Suppressor macrophage (primary cell): ENCODE results near the gene IFT43.
A peak's percentile ranks its signal among the peaks of the same experiment; 100 is the strongest.

ENCODE experiments used
- DNase-seq, 4 experiments: peaks; one replicate each; pipeline ENCODE4 v3.0.0-alpha.2; 2020 to 2022

The IFT43 gene

DNA sequence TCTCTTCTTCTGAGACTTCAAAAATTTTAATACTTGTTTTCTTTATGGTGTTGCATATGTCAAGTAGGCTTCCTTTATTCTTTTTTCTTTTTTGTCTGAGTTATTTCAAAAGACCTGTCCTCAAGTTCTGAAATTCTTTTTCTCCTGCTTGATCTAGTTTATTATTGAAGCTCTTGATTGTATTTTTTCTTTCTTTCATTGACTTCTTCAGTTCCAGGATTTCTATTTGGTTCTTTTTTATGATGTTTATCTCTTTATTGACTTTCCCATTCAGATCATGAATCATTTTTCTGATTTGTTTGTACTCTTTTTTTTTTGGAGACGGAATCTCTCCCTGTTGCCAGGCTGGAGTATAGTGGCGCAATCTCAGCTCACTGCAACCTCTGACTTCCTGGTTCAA, 34.1 kb downstream of the IFT43 start:
- DNase-seq, result no peak

DNA sequence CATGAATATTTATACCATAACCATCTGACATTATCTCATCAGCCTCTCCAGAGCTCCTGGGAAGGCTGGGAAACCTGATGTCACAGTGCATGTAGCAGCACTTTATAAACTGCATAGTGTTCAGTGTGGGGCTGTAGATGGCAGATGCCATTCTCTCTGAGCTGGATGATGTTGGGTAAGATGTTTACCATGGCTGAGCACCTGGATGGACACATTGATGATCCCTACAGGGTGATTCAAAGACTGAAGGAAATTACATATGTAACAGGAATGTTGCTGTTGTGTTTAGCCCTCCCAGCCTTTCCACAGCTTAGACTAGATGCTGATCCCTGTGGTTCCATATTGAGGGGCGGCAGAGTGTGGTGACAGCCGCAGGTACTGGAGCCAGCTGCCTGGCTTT, 37.4 kb downstream of the IFT43 start:
- no peak for DNase-seq

DNA sequence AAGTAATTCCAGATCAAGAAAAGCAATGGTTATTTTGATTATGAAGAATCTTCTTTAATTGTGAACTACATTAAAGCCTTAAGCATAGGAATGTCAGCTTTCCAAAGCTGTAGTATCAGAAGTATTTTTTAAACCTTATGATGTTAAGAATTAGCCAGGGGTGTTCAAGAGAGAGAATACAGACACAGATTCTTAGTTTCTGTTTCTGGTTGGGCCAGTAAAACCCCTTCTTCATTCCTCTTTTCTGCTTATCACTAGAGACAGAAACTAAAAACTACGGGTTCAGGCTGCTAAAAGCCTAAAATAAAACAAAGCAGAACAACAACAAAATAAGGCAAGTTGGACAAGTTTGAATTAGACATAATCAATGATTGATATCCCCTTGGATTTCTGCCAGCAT, 38.2 kb downstream of the IFT43 start:
- no peak for DNase-seq

DNA sequence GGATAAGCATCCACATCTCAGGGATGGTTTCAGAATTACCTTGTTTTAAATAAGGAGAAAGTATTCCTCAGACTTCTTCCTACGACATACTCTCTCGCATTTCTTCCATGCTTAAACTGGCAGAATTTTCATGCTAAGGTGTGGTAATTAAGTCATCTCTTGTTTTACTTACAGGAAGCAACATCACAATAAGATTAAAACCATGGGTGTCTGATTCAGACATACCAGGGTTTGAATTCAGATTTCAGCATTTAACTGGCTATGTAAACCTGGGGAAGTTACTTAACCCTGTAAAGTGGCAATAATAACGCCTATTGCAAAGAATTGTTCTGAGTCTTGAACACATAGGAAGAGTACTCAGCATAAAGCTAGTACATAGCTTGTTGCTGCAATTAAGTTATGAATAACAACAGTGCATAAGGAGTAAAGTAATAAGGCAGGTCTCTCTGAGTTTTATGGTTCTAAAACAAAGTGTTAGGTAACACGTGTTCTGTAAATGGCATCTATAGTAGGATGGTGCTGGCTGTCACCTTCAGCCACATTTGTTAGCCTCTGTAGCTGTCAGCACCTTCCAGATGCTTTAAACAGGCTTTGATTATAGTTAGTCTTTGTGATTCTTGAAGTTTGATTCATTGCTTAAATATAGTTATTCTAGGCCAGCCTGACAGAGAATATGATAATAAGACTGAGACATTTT, 38.8 kb downstream of the IFT43 start:
- DNase-seq, result no peak

DNA sequence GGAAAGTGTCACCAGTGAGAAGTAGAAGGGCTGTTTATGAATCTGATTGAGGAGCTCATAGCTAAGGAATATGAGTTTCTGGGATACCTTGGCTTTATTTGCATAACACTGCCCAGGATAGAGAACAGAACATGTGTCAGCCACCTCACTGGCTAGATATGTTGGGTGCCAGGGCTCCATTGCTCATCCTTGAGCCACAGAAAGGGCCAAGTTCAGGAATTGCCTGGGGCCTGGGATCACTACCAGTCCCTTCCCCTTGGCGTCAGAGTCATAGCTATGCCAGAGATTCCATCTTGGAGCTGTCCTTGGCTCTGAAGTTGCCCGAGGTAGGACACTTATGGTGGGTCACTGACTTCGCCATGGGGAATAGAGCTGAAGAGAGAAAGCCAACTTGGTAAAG, 49.0 kb downstream of the IFT43 start:
- no peak for DNase-seq

DNA sequence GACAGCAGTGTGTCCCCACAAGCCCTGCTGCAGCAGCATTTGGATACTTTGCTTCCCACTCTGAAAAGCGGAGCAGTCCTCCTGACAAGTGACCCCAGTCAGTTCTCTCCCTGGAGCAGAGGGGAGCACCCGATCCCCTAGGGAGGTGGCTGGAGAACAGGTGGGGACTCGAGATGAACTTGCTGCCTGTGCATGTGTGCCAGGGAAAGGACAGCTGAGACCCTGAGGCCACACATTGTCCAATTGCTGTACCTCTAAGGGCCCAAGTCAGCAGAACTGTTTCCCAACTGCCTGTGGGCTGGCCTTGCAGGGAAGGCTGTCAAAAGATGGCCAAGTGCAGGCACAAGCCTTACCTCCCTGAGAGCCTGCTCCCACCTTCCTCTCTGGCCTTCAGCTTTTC, 55.1 kb downstream of the IFT43 start:
- no peak for DNase-seq

DNA sequence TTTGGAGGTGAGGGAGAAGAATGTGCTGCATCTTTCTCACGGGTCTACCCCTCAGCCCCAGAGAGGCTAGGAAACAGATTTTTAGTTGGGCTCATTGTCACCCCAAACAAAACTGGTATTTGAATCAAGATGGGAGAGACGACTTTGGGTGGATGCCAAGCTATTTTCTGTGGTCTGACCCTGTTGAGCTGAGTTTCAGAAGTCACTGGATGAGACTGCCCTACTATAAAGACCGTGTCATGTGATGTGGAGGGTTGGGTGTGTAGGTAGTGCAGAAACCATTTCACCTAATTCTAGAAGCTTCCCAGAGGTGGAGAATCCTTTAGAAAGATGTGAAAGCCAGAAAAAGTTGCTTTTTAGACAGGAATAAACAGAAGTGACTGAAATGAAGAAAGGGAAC, 60.2 kb downstream of the IFT43 start:
- DNase-seq, result no peak

DNA sequence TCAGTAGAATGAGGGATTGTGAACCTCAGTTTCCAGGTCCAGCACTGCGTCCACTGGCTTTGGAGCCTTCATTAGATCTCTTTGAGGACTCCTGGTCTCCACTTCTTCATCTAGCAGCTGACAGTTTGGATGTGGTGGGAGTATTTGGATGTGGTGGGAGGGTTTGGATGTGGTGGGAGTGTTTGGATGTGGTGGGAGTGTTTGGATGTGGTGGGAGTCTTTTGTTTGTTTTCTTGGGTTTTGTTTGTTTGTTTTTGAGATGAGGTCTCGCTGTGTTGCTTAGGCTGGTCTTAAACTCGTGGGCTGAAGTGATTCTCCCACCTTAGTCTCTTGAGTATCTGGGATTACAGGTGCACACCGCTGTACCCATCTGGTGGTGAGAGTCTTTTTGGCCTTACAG, 64.7 kb downstream of the IFT43 start:
- DNase-seq, result no peak

DNA sequence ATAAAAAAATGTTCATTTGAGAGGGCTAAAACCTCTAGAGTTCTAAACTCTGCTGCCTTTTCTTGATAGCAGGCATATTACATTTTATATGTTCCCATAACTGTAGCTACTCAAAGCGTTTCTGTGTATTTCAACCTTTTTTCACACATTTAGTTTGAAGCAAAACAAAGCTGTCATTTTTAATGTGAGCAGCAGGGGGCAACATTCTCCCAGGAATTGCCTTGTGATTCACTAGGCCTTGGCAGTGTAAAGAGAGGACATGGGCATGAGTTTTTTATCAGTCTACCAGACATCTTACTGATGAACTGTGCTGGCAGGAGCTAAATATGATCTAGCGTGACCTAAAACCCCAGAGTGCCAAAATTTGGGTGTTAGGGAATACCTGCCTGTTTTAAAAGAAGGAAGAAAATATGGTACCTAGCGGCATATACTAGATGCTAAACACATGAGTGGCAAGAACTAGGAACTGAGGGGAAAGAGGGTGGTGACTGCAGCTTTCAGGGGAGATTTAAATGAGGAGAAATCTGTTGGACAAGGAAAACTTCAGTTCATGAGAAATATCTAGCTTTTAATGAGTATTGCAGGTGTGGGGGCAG, 65.3 kb downstream of the IFT43 start:
- peak; percentile 72 to 88 (median 80) for DNase-seq

DNA sequence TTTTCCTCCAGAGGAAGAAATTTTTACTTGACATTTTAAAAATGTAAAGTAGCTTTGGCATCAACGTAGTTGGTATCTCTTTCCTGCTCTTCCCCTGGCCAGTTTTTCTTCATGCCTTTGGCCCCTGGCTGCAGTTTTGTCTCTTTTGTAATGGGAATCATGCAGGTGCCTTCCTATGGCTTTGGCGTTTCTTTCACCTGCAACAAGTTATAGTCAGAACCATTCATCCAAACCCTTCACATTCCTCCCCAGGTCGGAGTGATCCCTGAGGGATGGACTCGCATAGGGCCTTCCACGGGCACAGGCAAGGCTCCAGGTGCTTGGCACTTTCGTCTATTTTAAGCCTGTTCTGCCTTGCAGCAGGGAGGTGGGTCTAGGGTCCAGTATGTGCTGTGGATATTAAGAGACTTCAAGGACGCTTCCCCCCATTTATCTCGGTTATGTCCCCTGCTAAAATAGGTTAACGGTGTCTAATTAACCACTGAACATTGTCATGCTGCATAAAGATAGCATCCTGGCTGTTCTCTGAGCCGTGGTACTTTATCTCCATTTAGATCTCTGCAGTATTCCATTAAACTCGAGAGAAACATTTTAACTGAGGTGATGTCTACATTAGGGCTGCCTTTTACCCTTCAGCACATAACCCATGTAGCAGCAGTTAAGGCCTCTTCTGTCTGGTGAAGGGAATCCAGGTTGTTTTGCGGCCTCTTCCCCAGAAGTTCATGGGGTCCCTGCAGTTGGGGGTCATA, 66.3 kb downstream of the IFT43 start:
- no peak for DNase-seq

DNA sequence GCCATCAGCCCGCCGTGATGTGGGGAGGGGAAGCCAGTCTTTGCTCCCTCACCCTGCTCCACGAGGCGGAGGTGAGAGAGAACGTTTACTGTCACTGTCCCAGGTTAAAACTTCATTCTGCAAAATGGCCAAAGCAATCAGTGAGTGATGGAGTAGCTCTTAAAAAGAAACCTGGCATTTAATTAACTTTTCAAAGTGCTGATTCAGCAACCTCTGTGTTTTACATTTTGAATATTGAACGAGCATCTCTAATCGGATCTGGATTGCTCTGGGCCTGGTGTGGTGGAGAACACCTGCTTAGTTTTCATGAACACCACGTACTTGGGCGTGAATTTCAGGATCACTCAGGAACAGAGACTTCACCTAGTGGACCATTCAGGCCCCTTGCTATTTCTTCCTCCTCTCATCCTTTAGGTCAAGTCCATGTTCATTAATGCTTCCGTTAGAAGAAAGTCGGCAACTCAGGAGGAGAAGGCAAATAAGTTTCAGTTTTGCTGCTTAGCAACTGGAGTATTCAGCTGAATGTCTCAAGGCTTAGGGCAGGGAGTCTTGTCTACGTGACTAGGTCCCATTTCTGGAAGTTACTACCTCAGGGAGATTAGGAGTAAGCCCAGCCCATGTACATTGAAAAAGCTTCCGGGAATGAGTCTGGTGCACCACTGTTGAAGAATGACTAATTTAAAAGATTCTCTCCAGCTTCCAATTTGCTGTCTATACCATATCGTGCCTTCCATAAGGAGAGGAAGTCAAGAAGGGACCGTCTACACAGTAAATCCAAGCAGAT, 68.2 kb downstream of the IFT43 start:
- DNase-seq, result no peak

DNA sequence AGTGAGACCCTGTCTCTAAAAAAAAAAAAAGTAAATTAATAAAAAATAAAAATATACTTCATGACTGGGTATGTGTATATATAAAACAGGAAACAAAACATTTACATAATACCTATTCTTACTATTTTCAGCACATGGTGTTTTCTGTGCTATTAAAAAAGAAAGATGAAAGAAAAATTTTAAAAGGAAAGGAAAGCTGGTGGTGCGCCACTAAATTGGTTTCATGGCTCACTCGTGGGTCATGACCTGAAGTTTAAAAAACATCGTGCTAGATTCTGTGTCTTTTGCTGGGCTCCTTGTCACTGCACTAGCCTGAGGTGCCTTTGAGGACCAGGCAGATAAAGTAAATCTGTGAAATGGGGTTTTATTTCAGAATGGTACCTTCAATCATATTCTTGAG, 69.8 kb downstream of the IFT43 start:
- DNase-seq, result no peak

DNA sequence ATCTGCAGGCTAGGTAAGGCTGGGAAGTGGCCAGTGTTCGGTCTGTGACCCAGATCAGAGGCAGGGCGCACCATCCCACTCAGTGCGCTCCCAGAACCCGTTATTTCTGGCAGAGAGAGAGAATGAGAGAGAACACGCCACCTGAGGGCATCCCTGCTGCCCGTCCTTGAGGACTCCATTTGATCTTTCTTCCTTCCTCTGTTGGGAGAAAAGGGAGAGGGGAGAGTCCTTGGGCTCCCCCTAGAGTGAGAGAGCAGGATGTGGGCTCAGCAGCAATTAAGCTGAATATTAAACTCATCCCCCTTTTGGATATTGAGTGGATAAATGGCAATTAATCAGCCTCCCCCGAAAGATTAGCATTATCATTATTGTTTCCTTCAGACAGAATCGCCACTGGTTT, 70.6 kb downstream of the IFT43 start:
- peak in 2 of 4 experiments; percentile 11 to 14 for DNase-seq

DNA sequence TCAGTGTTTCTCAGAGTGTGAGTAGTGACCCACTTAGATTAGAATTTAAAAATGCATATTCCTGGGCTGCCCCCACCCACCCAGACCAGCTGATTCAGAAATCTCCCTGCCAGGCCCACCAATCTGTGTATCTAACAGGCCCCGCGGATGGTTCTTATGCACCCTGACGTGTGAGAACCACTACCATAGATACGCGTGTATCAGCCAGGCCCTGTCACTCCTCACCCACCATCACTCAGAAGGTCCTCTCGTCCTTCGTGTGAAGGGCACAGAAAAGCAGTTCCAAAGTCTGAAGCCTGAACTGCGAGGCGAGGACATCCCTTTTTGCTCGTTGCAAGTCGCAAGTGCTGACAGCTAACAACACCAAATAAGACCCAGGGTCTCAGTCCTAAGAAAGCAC, 72.4 kb downstream of the IFT43 start:
- DNase-seq, result no peak

DNA sequence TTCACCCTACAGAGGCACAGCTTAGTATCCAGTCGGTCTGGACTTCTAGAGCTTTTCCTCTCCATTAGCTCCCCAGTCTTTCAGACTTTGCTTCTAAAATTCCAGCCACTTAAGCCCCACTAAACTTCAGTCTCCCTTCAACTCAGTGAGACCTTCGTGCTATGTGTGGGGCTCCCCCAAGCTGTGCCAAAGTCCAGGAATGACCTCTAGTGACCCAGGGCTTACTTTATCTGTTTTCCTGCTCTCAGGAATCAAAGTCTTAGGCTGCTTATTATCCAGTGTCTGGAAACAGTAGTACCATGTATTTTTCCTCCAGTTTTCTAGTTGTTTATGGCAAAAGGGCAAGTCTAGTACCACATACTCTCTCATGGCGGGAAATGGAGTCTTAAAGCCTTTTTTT, 77.8 kb downstream of the IFT43 start:
- no peak for DNase-seq

DNA sequence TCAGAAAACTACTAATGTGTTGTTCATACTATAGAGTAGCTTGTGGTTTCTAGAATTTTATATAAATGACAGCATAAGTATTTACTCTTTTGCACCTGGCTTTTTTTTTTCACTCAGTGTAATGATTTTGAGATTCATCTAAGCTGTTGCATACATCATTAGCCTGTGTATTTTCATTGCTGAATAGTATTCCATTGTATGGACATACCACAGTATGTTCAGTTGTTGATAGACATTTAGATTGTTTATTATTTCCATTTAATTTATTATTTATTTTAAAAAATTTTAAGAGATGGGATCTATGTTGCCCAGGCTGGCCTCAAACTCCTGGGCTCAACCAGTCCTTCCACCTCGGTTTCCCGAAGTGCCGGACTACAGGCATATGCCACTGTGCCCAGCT, 80.0 kb downstream of the IFT43 start:
- DNase-seq, result no peak

DNA sequence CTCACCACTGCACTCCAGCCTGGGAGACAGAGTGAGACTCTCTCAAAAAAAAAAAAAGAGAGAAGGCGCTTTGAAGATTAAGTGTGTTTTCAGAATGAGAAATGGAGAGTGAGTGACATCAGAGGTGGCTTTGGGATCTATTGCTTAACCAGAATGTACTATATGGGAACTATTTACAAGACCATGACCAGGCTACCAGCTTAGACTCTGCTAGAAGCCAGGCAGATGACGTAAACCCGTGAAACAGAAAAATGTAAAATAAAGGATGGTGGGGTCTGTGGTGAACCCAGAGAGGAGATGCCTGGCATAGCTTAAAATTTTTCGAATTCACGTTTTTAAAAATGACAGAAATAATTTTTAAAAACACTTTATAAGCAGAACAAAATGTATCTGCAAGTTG, 82.0 kb downstream of the IFT43 start:
- DNase-seq, result no peak

DNA sequence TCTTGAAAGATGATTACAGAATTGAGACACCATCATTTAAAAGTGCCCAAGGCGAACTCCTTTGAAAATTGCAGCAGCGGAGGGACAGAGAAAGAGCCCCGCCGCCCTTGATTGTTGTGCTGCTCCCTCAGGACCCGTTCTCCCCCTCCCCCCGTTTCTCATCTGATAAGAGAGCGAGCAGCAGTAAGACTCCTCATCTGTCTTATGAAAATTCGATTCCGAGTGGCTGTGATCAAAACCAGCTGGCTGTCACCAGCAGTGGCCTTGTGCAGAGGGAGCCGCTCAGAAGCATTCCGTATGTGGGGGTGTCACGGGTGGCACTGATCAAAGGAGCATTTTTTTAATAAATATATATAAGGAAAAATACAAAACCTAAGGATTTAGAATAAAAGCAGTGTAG, 88.2 kb downstream of the IFT43 start:
- no peak for DNase-seq

DNA sequence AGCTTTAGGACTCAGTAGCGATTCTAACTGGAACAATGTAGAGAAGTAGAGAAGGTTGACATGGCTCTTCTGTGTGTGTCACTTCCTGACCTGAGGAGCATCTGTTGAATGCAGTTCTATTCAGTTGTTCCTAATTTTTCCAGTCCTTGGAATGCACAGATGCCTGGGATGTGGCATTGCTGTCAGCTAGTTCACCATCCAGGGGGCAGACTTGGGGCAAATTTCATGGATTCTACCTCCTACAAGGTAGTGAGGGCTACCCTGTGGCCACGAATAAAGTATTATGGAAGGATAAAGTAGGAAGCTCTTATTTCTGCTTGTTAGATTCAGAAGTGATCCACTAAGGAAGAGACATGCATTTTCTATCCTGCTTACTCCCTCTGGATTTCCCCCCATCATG, 91.8 kb downstream of the IFT43 start:
- DNase-seq, result no peak

DNA sequence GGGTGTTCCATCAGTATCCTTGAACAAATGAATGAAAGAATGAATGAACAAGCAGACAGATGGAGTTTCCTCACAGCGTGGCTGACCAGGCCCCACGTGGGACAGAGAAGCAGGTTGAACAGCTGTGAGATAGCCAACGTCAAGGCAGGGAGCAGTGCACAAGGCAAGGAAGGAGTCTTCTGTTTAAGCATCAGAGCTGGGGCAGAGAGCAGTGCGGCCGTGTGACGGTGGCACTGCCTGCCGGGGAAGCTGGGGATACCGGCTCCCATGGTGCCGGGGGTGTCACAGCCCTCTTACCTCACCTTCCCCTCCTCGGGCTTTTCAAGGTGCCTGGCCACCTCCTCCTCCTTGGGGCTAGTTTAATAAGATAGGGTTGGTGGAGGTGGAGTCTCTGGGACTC, 92.9 kb downstream of the IFT43 start:
- no peak for DNase-seq

DNA sequence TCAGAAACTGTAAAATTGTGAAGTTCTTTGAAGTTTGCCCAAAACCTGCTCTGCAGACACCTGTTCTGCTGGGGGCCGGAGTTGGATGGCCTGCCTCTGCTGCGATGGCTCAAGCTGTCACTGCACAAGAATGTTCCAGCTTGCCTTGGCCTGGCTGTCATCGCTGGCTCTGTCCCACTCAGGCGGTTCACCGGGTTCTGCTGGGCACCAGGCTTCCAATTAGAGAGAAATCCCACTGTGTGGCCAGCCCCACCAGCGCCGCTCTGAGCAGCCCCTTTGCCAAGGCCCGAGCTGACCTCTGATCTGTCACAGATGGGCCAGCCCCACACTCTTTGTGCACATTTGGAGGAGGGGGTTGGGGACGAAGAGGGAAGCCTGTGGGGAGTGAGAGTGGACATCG, 94.5 kb downstream of the IFT43 start:
- DNase-seq, result no peak

DNA sequence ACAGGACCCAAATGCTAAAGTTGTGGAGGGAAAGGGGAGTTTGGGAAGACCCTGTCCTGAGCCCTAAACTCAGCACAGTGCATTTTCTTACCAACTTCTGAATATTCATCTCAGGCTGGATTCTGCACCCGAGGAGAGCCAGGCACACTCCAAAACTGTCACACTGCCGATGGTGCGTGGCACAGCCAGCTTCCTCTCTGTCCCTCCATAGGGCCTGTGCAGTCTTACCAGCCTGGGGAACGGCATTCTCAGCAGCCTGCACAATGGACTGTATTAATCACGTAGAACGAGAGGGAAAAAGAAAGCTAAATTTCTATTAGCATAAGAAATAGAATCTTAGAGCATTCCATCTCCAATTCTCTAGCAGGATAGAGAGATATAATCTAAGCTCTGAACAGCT, 94.9 kb downstream of the IFT43 start:
- DNase-seq, result no peak

DNA sequence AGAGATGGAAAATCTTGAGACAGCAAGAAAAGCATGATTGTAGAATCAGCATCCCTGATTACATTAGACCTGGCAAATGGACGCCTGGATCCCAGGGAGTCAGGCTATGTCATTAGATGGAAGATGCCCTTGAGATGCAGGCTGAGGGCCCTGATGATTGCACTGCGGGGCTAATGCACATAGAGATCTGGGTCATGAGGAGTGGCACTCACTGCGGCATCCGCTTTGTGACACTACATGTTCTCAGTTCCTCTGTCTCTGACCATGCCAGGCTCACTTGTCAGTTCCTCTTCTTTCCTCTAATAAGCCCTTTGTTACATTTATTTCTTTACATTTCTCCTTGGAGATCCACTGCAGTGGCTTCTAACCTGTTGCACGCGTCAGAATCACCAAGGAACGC, 96.1 kb downstream of the IFT43 start:
- DNase-seq, result peak; percentile 22 to 58 (median 32)
